Measurements from ENCODE around the gene PSG2. TPM values are rescaled to one million over a fixed set of nuclear protein-coding genes. Genes with fewer than 3 reads are reported as not detected.
"Not testable (repeated sequence)": the region's sequence is repeated elsewhere in the genome, so short reads cannot be mapped to it uniquely, and the experiment has no call there.

The PSG2 gene
- total and polyA plus RNA-seq, 4 experiments from 2014 or later: not detected

DNA sequence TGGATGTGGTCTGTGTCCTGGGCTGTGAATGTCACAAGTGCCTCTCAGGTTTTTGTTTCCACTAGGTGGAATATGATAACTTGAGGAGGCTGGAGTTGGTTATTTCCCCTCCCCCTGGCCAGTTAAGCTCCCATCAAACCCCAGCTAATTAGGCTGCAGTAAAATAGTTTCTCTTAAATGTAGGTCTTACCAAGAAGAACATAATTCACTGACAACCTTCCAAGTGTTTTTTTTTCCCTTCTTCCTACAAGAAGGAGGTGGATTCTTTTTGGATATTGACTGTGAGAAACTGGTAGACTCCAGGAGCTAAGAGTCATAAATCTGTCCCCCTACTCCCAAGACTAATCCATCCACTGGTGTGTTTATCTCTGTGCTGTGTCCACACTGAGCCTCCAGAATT, 15.9 kb upstream of the PSG2 start:
- H3K36me3 ChIP-seq (ENCODE audit: insufficient read depth, low read length); H3K27ac ChIP-seq (ENCODE audit: low read depth, low read length); H3K4me1 Mint-ChIP-seq; POLR2A ChIA-PET (ENCODE audit: partially characterized antibody); H3K27me3 Mint-ChIP-seq; H3K9me3 ChIP-seq (ENCODE audit: control insufficient read depth in 1 of 2, low read length in 2 of 2); H3K36me3 Mint-ChIP-seq; H3K27ac Mint-ChIP-seq; intact Hi-C loops (cut with micrococcal nuclease); CTCF ChIA-PET (ENCODE audit: partially characterized antibody); H3K4me3 ChIP-seq (ENCODE audit: low read length in 2 of 2); H3K27me3 ChIP-seq (ENCODE audit: insufficient read depth, low read length); H3K4me3 Mint-ChIP-seq; H3K4me1 ChIP-seq (ENCODE audit: insufficient read depth, low read length); DNase-seq: not testable (repeated sequence)
- peaks cover 0 to 22% (median 15%) of the 10 kb centered on the region in 8 donors for H3K9me3 Mint-ChIP-seq

DNA sequence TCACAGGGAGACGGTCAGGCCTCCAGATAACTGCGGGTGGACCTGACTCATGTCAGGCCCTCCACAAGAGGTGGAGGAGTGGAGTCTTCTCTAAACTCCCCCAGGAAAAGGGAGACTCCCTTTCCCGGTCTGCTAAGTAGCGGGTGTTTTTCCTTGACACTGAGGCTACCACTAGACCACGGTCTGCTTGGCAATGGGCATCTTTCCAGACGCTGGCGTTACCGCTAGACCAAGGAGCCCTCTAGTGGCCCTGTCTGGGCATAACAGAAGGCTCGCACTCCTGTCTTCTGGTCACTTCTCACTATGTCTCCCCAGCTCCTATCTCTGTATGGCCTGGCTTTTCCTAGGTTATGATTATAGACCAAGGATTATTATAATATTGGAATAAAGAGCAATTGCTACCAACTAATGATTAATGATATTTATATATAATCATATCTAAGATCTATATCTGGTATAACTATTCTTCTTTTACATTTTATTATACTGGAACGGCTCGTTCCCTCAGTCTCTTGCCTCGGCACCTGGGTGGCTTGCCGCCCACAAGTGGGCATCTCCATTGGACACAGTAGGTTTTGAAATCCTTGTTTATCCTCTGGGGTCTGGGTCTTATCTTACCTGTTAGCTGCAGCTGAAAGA, 5.3 kb upstream of the PSG2 start:
- H3K27me3 Mint-ChIP-seq; H3K4me3 ChIP-seq (ENCODE audit: low read length in 2 of 2); H3K4me1 Mint-ChIP-seq; H3K4me3 Mint-ChIP-seq; H3K27ac ChIP-seq (ENCODE audit: low read depth, low read length); DNase-seq; H3K9me3 Mint-ChIP-seq; CTCF ChIA-PET (ENCODE audit: partially characterized antibody); H3K36me3 Mint-ChIP-seq; H3K9me3 ChIP-seq (ENCODE audit: control insufficient read depth in 1 of 2, low read length in 2 of 2); H3K36me3 ChIP-seq (ENCODE audit: insufficient read depth, low read length); H3K27me3 ChIP-seq (ENCODE audit: insufficient read depth, low read length); POLR2A ChIA-PET (ENCODE audit: partially characterized antibody); intact Hi-C loops (cut with micrococcal nuclease); H3K4me1 ChIP-seq (ENCODE audit: insufficient read depth, low read length); H3K27ac Mint-ChIP-seq: not testable (repeated sequence)

DNA sequence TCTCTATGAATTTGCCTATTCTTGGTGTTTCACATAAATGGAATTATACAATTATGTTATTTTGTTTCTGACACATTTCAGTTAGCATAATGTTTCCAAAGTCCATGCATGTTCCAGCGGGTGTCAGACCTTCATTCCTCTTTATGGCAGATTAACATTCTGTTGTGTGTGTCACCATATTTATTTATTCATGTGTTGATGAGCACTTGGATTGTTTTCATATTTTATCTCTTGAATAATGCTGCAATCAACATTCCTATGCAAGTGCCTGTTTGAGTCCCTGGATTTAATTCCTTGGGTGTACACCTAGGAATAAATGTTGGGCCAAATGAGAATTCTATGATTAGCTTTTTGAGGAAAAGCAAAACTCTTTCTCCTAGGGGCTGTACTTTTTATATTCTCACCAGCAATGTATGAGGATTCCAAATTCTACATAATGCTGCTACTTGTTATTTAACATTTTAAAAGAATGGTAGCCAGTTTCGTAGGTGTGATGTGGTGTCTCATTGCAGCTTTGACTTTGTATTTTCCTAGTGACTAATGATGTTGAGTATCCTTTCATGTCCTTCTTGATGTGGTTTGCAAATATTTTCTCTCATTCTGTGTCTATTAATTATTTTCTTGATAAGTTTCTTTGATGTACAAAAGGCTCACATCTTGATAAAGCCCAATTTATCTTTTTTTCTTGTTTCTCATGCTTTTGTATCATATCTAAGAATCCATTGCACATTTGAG, 3.5 kb upstream of the PSG2 start:
- H3K4me3 ChIP-seq (ENCODE audit: low read length in 2 of 2); H3K27ac Mint-ChIP-seq; POLR2A ChIA-PET (ENCODE audit: partially characterized antibody); H3K27me3 Mint-ChIP-seq; DNase-seq; H3K9me3 Mint-ChIP-seq; H3K4me1 ChIP-seq (ENCODE audit: insufficient read depth, low read length); H3K36me3 ChIP-seq (ENCODE audit: insufficient read depth, low read length); H3K27ac ChIP-seq (ENCODE audit: low read depth, low read length); CTCF ChIA-PET (ENCODE audit: partially characterized antibody); H3K4me3 Mint-ChIP-seq; H3K4me1 Mint-ChIP-seq; H3K9me3 ChIP-seq (ENCODE audit: control insufficient read depth in 1 of 2, low read length in 2 of 2); H3K27me3 ChIP-seq (ENCODE audit: insufficient read depth, low read length); H3K36me3 Mint-ChIP-seq; intact Hi-C loops (cut with micrococcal nuclease): not testable (repeated sequence)

DNA sequence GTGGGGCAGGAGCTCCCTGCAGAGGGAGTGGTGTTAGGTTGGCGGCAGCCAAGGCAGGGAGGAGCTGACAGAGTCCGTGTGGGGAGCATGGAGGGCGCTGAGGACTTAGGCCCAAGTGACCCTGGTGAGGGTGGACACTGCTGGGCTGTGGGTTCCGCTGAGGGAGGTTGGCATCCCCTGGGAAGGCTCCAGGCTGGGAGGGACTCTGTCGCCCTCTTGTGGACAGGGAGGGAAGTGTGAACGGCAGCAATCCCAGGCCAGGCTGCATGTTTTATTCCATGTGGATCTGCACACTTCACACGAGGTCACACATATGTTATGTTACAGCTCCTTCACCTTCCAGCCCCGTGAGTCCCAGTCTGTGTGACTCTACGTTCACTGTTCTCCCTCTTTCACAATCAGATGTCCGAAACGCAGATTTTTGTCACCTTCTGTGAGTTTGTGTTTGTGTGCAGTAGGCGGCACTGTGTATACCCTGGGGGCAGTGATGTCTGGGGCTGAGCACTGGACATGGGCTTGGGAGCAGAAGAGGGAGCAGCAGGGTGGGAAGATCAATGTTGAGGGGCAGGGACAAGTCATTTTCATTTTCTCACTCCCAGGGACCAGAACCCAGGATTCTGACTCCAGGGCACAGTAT, 1.8 kb upstream of the PSG2 start:
- H3K4me3 Mint-ChIP-seq; H3K4me1 ChIP-seq (ENCODE audit: insufficient read depth, low read length); H3K36me3 ChIP-seq (ENCODE audit: insufficient read depth, low read length); H3K4me1 Mint-ChIP-seq; H3K9me3 Mint-ChIP-seq; H3K27me3 Mint-ChIP-seq; H3K27ac ChIP-seq (ENCODE audit: low read depth, low read length); H3K27me3 ChIP-seq (ENCODE audit: insufficient read depth, low read length); H3K4me3 ChIP-seq (ENCODE audit: low read length in 2 of 2); intact Hi-C loops (cut with micrococcal nuclease); POLR2A ChIA-PET (ENCODE audit: partially characterized antibody); H3K36me3 Mint-ChIP-seq; H3K27ac Mint-ChIP-seq; CTCF ChIA-PET (ENCODE audit: partially characterized antibody); H3K9me3 ChIP-seq (ENCODE audit: control insufficient read depth in 1 of 2, low read length in 2 of 2): not testable (repeated sequence)
- peak in 1 of 5 donors; percentile 9 for DNase-seq

DNA sequence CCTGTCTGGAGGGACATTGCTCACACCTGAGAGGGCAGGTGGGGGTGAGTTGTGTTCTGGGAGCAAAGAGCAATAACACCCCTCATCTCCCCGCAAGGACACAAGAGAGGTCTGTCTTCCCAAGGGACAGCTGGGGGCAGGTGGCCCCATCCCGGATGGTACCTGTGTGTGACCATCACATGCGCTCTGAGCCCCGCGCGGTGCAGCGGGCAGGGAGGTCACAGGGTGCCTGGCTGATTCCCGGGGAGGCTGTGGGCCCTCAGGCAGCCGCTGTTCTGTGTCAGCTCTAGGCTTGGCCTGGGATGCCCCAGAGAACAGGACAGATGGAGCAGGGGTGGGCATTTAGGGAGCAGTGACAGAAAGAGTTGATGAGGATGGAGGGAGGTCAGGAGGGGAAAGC, 1.2 kb upstream of the PSG2 start:
- H3K4me3 ChIP-seq (ENCODE audit: low read length in 2 of 2); H3K4me3 Mint-ChIP-seq; H3K27ac Mint-ChIP-seq; H3K27me3 Mint-ChIP-seq; H3K4me1 Mint-ChIP-seq; H3K27ac ChIP-seq (ENCODE audit: low read depth, low read length); H3K9me3 Mint-ChIP-seq; POLR2A ChIA-PET (ENCODE audit: partially characterized antibody); H3K27me3 ChIP-seq (ENCODE audit: insufficient read depth, low read length); intact Hi-C loops (cut with micrococcal nuclease); H3K36me3 ChIP-seq (ENCODE audit: insufficient read depth, low read length); CTCF ChIA-PET (ENCODE audit: partially characterized antibody); H3K36me3 Mint-ChIP-seq; H3K9me3 ChIP-seq (ENCODE audit: control insufficient read depth in 1 of 2, low read length in 2 of 2); H3K4me1 ChIP-seq (ENCODE audit: insufficient read depth, low read length); DNase-seq: not testable (repeated sequence)

DNA sequence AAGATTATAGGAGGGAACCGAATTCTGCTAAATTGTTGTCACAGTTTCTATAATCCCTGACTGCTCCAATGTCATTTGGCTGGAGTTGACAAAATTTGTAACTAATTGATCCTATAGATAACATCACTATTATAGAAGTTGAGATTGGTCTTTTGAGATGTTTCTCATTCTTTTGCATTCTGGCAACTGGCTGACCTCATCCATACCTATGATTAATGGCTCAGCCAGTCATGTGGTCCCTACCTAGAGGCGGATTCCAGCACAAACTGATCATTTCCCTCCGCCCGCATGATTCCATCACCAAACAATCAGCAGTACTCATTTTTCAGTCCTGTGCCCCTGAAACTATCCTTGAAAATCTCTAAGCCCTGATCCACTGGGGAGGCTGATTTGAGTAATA, 4.2 kb downstream of the PSG2 start:
- no peak for DNase-seq
- Mint-ChIP-seq H3K9me3 (no peaks in the 10 kb centered on the region), H3K4me1 (no peaks in the 10 kb centered on the region), H3K4me3 (no peak overlapping the region), H3K27me3 (peaks cover 2 to 3% of the 10 kb centered on the region in 2 donors), H3K27ac (no peak overlapping the region), H3K36me3 (no peaks in the 10 kb centered on the region)
- intact Hi-C loops (cut with micrococcal nuclease): no loop called here
- CTCF ChIA-PET (ENCODE audit: partially characterized antibody): no interaction called here
- Histone ChIP-seq H3K27ac (ENCODE audit: low read depth, low read length) (no peak overlapping the region), H3K4me1 (ENCODE audit: insufficient read depth, low read length) (no peaks in the 10 kb centered on the region), H3K4me3 (ENCODE audit: low read length in 2 of 2) (no peak overlapping the region), H3K36me3 (ENCODE audit: insufficient read depth, low read length) (no peaks in the 10 kb centered on the region), H3K9me3 (ENCODE audit: control insufficient read depth in 1 of 2, low read length in 2 of 2) (no peaks in the 10 kb centered on the region), H3K27me3 (ENCODE audit: insufficient read depth, low read length) (no peaks in the 10 kb centered on the region)
- POLR2A ChIA-PET (ENCODE audit: partially characterized antibody): no interaction called here

DNA sequence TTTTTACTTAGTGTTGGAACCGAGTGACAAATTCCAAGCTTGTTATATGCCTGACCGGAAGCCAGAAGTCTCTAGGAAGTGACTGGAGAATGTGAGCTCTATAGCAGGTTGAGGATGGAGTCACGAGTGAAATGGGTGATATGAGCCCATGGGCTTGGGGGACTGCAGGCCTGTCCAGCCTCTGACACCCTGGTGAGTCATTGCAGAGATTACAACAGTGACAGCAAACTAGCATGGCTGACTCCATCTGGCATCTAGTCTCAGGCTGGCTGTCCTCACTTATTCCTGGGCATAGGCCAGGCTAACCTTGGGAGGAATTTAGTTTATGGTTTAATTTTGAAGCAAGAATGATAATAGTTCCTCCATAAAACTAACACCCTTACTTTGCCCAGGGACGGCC, 4.6 kb downstream of the PSG2 start:
- H3K4me1 Mint-ChIP-seq; POLR2A ChIA-PET (ENCODE audit: partially characterized antibody); H3K27me3 ChIP-seq (ENCODE audit: insufficient read depth, low read length); H3K9me3 Mint-ChIP-seq; CTCF ChIA-PET (ENCODE audit: partially characterized antibody); H3K36me3 ChIP-seq (ENCODE audit: insufficient read depth, low read length); H3K27ac ChIP-seq (ENCODE audit: low read depth, low read length); H3K27me3 Mint-ChIP-seq; H3K36me3 Mint-ChIP-seq; DNase-seq; H3K4me1 ChIP-seq (ENCODE audit: insufficient read depth, low read length); H3K27ac Mint-ChIP-seq; H3K4me3 ChIP-seq (ENCODE audit: low read length in 2 of 2); H3K9me3 ChIP-seq (ENCODE audit: control insufficient read depth in 1 of 2, low read length in 2 of 2); intact Hi-C loops (cut with micrococcal nuclease); H3K4me3 Mint-ChIP-seq: not testable (repeated sequence)
